Measurements from ENCODE around the gene SMYD3.

SMYD3 gene

GRCh38 chr1:246512635-246513034 lies 5.6 kb upstream of the SMYD3 start:
- Histone ChIP-seq H3K79me2 (ENCODE audit: low read length) (no peaks in the 10 kb centered on the region), H3K4me3 (ENCODE audit: low read length) (no peak overlapping the region), H3K9me2 (replicated peaks; ENCODE audit: insufficient read depth, low read length) (no peaks in the 10 kb centered on the region), H2AFZ (ENCODE audit: low read length) (no peak overlapping the region), H3K4me1 (ENCODE audit: low read length) (peaks cover 6% of the 10 kb centered on the region), H3F3A (ENCODE audit: insufficient read depth, low read length) (0 out of 2 replicates have a peak, but pooled peaks cover 5% of the 10 kb centered on the region), H3K9ac (ENCODE audit: low read length) (no peak overlapping the region), H3K4me2 (ENCODE audit: low read depth, low read length) (no peak overlapping the region), H4K20me1 (ENCODE audit: insufficient read depth, low read length) (no peaks in the 10 kb centered on the region), H3K27ac (ENCODE audit: low read length) (no peak overlapping the region), H3K9me3 (replicated peaks; ENCODE audit: insufficient read depth, low read length) (no peaks in the 10 kb centered on the region), H3K36me3 (replicated peaks; ENCODE audit: insufficient read depth, low read length) (no peaks in the 10 kb centered on the region), H3K27me3 (replicated peaks; ENCODE audit: insufficient read depth, low read length) (no peaks in the 10 kb centered on the region)
- no peak for DNase-seq
- TF ChIP-seq EZH2 (optimal IDR thresholded peaks at IDR 0.05; ENCODE audit: low read depth, low read length) (no peak), EZH2phosphoT487 (IDR thresholded peaks at IDR 0.05; ENCODE audit: low read length) (no peak), CTCF (IDR thresholded peaks at IDR 0.05; ENCODE audit: low read length) (no peak)

GRCh38 chr1:246512230-246512629 lies 5.2 kb upstream of the SMYD3 start:
- 0 out of 2 replicates have a peak, but pooled peaks cover 5% of the 10 kb centered on the region for H3F3A ChIP-seq (ENCODE audit: insufficient read depth, low read length)
- no peak overlapping the region for H3K4me2 ChIP-seq (ENCODE audit: low read depth, low read length)
- H3K4me1 ChIP-seq (ENCODE audit: low read length): peaks cover 6% of the 10 kb centered on the region
- H3K9me3 ChIP-seq (replicated peaks; ENCODE audit: insufficient read depth, low read length): no peaks in the 10 kb centered on the region
- TF ChIP-seq CTCF (IDR thresholded peaks at IDR 0.05; ENCODE audit: low read length) (no peak), EZH2phosphoT487 (IDR thresholded peaks at IDR 0.05; ENCODE audit: low read length) (no peak), EZH2 (optimal IDR thresholded peaks at IDR 0.05; ENCODE audit: low read depth, low read length) (no peak)
- H3K36me3 ChIP-seq (replicated peaks; ENCODE audit: insufficient read depth, low read length): no peaks in the 10 kb centered on the region
- no peak overlapping the region for H3K4me3 ChIP-seq (ENCODE audit: low read length)
- no peak overlapping the region for H2AFZ ChIP-seq (ENCODE audit: low read length)
- no peaks in the 10 kb centered on the region for H3K79me2 ChIP-seq (ENCODE audit: low read length)
- H3K27ac ChIP-seq (ENCODE audit: low read length): no peak overlapping the region
- no peak for DNase-seq
- no peak overlapping the region for H3K9ac ChIP-seq (ENCODE audit: low read length)
- no peaks in the 10 kb centered on the region for H4K20me1 ChIP-seq (ENCODE audit: insufficient read depth, low read length)
- H3K27me3 ChIP-seq (replicated peaks; ENCODE audit: insufficient read depth, low read length): no peaks in the 10 kb centered on the region
- no peaks in the 10 kb centered on the region for H3K9me2 ChIP-seq (replicated peaks; ENCODE audit: insufficient read depth, low read length)

GRCh38 chr1:246511203-246511602 lies 4.1 kb upstream of the SMYD3 start:
- TF ChIP-seq EZH2 (optimal IDR thresholded peaks at IDR 0.05; ENCODE audit: low read depth, low read length) (no peak), EZH2phosphoT487 (IDR thresholded peaks at IDR 0.05; ENCODE audit: low read length) (no peak), CTCF (IDR thresholded peaks at IDR 0.05; ENCODE audit: low read length) (no peak)
- Histone ChIP-seq H3K9ac (ENCODE audit: low read length) (no peak overlapping the region), H4K20me1 (ENCODE audit: insufficient read depth, low read length) (no peaks in the 10 kb centered on the region), H3K36me3 (replicated peaks; ENCODE audit: insufficient read depth, low read length) (no peaks in the 10 kb centered on the region), H3K27ac (ENCODE audit: low read length) (no peak overlapping the region), H2AFZ (ENCODE audit: low read length) (no peak overlapping the region), H3K9me2 (replicated peaks; ENCODE audit: insufficient read depth, low read length) (no peaks in the 10 kb centered on the region), H3K4me3 (ENCODE audit: low read length) (no peak overlapping the region), H3K4me1 (ENCODE audit: low read length) (peaks cover 9% of the 10 kb centered on the region), H3K4me2 (ENCODE audit: low read depth, low read length) (no peak overlapping the region), H3F3A (ENCODE audit: insufficient read depth, low read length) (0 out of 2 replicates have a peak, but pooled peaks cover 5% of the 10 kb centered on the region), H3K79me2 (ENCODE audit: low read length) (peaks cover 4% of the 10 kb centered on the region), H3K9me3 (replicated peaks; ENCODE audit: insufficient read depth, low read length) (no peaks in the 10 kb centered on the region), H3K27me3 (replicated peaks; ENCODE audit: insufficient read depth, low read length) (no peaks in the 10 kb centered on the region)
- no peak for DNase-seq
